ENCODE measurements around the gene TRIM66.

The TRIM66 gene

DNA sequence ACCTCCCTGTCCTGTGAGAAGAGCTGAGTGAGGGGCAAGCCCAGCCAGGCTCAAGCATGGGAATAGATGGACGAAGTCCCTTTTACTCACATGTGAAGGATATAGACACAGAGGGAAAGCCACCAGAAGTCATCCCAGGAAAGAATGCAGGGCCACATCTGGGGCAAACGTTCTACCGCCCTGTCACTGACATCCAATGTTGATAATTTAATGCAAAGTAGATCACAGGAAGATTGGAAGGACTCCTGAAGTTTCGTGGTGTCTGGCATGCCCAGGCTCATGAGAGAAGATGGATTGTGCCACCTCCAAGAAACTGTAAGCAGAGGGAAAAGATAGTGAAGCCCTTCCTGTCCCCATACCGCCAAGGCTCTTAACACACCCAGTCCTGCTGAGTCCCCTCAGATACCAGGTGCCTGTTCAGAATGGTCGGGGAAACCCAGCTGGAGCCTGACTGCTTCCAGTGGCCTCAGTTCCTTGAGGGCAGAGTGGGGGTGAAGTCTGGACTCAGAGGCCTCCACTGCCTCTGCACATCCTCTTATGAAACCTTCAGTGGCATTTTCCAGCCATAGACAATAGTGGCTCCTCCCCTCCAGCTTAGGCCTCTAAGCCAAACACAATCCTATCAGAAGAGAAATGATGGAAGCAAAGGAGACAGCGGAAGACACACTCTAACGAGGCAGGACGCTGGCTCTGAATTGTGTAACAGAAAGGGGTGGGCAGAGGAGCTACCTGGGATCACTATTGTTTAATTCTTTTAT is 80.9 kb downstream of the TRIM66 start:
- no peak for DNase-seq (ENCODE audit: extremely low read depth, insufficient read length)
- TF ChIP-seq, protein P1, sequence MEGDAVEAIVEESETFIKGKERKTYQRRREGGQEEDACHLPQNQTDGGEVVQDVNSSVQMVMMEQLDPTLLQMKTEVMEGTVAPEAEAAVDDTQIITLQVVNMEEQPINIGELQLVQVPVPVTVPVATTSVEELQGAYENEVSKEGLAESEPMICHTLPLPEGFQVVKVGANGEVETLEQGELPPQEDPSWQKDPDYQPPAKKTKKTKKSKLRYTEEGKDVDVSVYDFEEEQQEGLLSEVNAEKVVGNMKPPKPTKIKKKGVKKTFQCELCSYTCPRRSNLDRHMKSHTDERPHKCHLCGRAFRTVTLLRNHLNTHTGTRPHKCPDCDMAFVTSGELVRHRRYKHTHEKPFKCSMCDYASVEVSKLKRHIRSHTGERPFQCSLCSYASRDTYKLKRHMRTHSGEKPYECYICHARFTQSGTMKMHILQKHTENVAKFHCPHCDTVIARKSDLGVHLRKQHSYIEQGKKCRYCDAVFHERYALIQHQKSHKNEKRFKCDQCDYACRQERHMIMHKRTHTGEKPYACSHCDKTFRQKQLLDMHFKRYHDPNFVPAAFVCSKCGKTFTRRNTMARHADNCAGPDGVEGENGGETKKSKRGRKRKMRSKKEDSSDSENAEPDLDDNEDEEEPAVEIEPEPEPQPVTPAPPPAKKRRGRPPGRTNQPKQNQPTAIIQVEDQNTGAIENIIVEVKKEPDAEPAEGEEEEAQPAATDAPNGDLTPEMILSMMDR (IDR thresholded peaks at IDR 0.05; ENCODE audit: insufficient read depth, low read length, poor library complexity, severe bottlenecking): no peak

DNA sequence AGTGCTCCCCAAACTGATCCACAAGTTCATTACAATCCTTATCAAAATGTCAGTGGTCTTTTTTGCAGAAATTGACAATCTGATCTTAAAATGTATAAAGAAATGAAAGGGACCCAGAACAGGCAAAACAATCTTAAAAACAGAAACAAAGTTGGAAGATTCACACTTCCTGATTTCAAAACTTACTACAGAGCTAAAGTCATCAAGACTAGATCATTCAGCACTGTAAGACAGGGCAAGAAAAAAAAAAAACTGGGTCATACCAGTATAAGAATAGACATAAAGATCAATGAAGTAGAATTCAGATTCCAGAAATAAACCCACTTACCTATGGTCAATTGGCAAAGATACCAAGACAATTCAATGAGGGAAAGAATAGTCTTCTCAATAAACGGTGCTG is 84.0 kb downstream of the TRIM66 start:
- TF ChIP-seq, protein P1 (IDR thresholded peaks at IDR 0.05; ENCODE audit: insufficient read depth, low read length, poor library complexity, severe bottlenecking): no peak
- no peak for DNase-seq (ENCODE audit: extremely low read depth, insufficient read length)
- Histone ChIP-seq H3K36me3 (ENCODE audit: control insufficient read depth, insufficient read depth, low read length) (no peaks in the 10 kb centered on the region), H3K4me3 (replicated peaks; ENCODE audit: low read depth, low read length) (no peak overlapping the region), H3K27me3 (replicated peaks; ENCODE audit: control insufficient read depth, insufficient read depth, low read length) (no peaks in the 10 kb centered on the region)

More for the DNA sequence above, 80.9 kb downstream of the TRIM66 start:
- no peaks in the 10 kb centered on the region for H3K36me3 ChIP-seq (ENCODE audit: control insufficient read depth, insufficient read depth, low read length)
- no peaks in the 10 kb centered on the region; the same call in 1 of the 2 replicates for H3K27me3 ChIP-seq (replicated peaks; ENCODE audit: control insufficient read depth, insufficient read depth, low read length)
- H3K4me3 ChIP-seq (replicated peaks; ENCODE audit: low read depth, low read length): no peak overlapping the region

DNA sequence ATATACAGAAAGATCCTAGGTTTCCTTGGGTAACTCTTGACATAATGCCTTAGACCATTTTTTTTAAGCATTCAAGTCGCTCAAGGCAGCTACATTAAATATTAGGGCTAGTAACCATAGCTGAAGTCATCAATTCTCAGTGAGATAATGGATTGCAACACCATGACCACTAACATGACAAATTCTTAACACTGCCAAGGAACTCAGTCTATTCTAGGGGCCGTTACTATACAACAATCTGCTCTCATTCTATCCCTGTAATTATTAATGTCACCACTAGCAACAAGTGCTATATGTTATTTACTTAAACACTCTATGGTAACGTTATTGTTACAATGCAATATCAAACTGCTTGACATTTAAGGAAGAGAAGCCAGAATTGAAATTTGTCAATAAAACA is 85.3 kb downstream of the TRIM66 start:
- no peak for DNase-seq (ENCODE audit: extremely low read depth, insufficient read length)
- H3K36me3 ChIP-seq (ENCODE audit: control insufficient read depth, insufficient read depth, low read length): no peaks in the 10 kb centered on the region
- no peaks in the 10 kb centered on the region for H3K27me3 ChIP-seq (replicated peaks; ENCODE audit: control insufficient read depth, insufficient read depth, low read length)
- H3K4me3 ChIP-seq (replicated peaks; ENCODE audit: low read depth, low read length): no peak overlapping the region
- TF ChIP-seq, protein P1 (IDR thresholded peaks at IDR 0.05; ENCODE audit: insufficient read depth, low read length, poor library complexity, severe bottlenecking): no peak

DNA sequence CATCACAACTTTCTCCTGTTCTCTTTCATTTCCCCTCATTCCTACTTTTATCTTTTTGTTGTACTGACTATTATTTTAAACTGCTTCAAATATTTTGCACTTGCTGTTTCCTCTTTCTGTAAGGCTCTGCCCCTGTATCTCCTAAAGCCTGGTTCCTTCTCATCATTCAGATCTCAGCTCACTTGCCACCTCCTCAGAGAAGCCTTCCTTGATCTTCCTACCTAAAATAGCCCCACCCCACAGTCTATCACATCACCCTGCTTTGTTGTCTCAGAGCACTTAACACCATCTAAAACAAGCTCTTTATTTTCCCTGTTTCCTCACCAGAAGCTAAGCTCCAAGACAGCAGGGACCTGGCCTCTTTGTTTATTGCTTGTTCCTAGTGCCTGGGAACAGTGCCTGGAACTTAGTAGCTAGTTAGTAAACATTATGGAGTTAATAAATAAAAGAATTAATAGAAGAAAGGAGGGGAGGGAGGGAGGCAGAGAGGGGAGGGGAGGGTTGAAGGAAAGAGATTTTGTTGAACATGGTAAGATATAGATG is 85.9 kb downstream of the TRIM66 start:
- no peak overlapping the region for H3K4me3 ChIP-seq (replicated peaks; ENCODE audit: low read depth, low read length)
- no peak for DNase-seq (ENCODE audit: extremely low read depth, insufficient read length)
- TF ChIP-seq, protein P1 (IDR thresholded peaks at IDR 0.05; ENCODE audit: insufficient read depth, low read length, poor library complexity, severe bottlenecking): no peak
- H3K27me3 ChIP-seq (replicated peaks; ENCODE audit: control insufficient read depth, insufficient read depth, low read length): no peaks in the 10 kb centered on the region
- no peaks in the 10 kb centered on the region for H3K36me3 ChIP-seq (ENCODE audit: control insufficient read depth, insufficient read depth, low read length)

DNA sequence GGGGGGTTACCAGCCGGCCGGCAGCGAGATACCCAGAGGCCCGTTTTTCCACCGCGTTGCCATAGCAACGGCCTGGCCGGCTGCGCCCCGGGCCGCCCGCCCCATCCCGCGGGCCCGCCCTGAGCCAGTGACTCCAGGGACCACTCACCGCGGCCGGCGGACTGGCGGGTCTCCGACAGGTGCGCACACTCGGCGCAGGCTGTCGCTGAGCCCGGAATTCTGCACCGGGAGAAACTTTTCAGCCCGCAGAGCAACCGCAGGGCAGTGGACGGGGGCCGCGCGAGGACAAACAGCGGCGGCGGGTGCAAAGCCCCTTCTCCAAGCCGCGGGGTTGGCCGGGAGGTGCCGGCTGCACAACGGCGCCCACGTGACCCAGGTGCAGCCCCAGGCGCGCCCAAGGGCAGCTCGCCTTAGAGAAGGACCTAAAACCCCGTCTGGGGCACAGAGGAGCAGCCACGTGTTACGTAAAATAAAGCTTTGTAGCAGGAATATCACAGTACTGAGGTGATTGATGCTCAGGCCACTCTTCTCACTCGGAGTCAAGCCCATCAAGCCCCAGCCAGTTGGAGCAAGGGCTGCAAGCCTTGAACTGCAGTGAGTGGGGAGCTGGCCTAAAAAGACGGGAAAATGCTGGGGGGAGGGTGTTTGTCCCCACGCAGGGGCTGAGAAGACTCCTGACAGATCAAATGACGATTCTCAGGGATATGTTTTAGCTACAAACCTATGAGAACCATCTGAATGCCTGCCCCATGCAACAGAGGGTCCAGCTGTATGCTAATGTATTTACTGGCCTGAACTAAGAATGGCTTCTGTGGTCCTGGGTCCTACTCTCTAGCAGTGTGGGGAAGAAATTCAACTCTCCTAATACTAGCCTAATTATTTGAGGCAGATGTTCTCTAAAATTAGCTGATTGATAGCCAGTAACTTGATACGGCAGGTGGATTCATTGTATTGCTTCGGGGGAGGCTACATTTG is 88.2 kb downstream of the TRIM66 start, which contains the start of gene STK33:
Gene STK33 (minus strand): TSS at position 294 of the 975 bp plus-strand sequence. CDS start 119,323 bp downstream, outside the sequence.
- H3K4me3 ChIP-seq (replicated peaks; ENCODE audit: low read depth, low read length): peak within 1 kb of the TSS; percentile 68
- peak; percentile 86 for DNase-seq (ENCODE audit: extremely low read depth, insufficient read length)
- H3K36me3 ChIP-seq (ENCODE audit: control insufficient read depth, insufficient read depth, low read length): no peaks in the 10 kb centered on the region
- H3K27me3 ChIP-seq (replicated peaks; ENCODE audit: control insufficient read depth, insufficient read depth, low read length): no peaks in the 10 kb centered on the region
- TF ChIP-seq, protein P1 (IDR thresholded peaks at IDR 0.05; ENCODE audit: insufficient read depth, low read length, poor library complexity, severe bottlenecking): no peak
